BE2C (cell line): ENCODE results near the gene SNRPA.
"Not testable (repeated sequence)": the region's sequence is repeated elsewhere in the genome, so short reads cannot be mapped to it uniquely, and the experiment has no call there.

Experiments used
- DNase-seq: peaks from one replicate; pipeline ENCODE4 v3.0.0-alpha.2; 2020
- H3K27me3 ChIP-seq: fragments of 250-450 bp; sonication (Bioruptor Pico); 2 replicates; pipeline ENCODE4 v1.5.1; 2020; ENCODE audit warnings: mild to moderate bottlenecking
- H3K36me3 ChIP-seq: fragments of 250-450 bp; sonication (Bioruptor Pico); 2 replicates; pipeline ENCODE4 v1.5.1; 2020; ENCODE audit warnings: mild to moderate bottlenecking
- H3K4me1 ChIP-seq: fragments of 250-450 bp; sonication (Bioruptor Pico); 2 replicates; pipeline ENCODE4 v1.5.1; 2020
- H3K4me3 ChIP-seq: 2 replicates; pipeline ENCODE4 v1.5.1; 2011; ENCODE audit warnings: low read depth, low read length
- H3K9me3 ChIP-seq: fragments of 250-450 bp; sonication (Bioruptor Pico); 2 replicates; pipeline ENCODE4 v1.5.1; 2020
- CTCF ChIP-seq: IDR thresholded peaks from 2 replicates; pipeline ENCODE4 v1.5.1; 2012; ENCODE audit warnings: mild to moderate bottlenecking, low read depth, low read length

The SNRPA gene

GRCh38 chr19:40768869-40769268 lies 17.9 kb downstream of the SNRPA start:
- DNase-seq, result no peak
- Histone ChIP-seq H3K9me3 (no peaks in the 10 kb centered on the region), H3K4me1 (no peaks in the 10 kb centered on the region), H3K36me3 (peaks cover 23% of the 10 kb centered on the region), H3K27me3 (no peaks in the 10 kb centered on the region), H3K4me3 (no peak overlapping the region)
- TF ChIP-seq CTCF, result no peak

GRCh38 chr19:40771101-40771862 lies 20.3 kb downstream of the SNRPA start:
- not testable (repeated sequence) for H3K4me1 ChIP-seq, H3K4me3 ChIP-seq, H3K9me3 ChIP-seq, H3K27me3 ChIP-seq, H3K36me3 ChIP-seq
- DNase-seq, result peak; percentile 26

- H3K36me3 ChIP-seq, result no peaks in the 10 kb centered on the region
Observed at GRCh38 chr19:40774916-40775631, 24.1 kb downstream of the SNRPA start, which contains the start of gene MIA. TSS of gene MIA (plus strand) at chr19:40775521. CDS start at chr19:40775543, 22 bp downstream.

GRCh38 chr19:40775632-40776022 lies 24.6 kb downstream of the SNRPA start:
- no peak for TF ChIP-seq CTCF
- no peaks in the 10 kb centered on the region for H3K9me3 ChIP-seq
- no peaks in the 10 kb centered on the region for H3K36me3 ChIP-seq
- H3K4me3 ChIP-seq, result no peak overlapping the region
- no peaks in the 10 kb centered on the region for H3K27me3 ChIP-seq
- no peak for DNase-seq
- H3K4me1 ChIP-seq, result peaks cover 3% of the 10 kb centered on the region; the same call in 1 of the 2 replicates

More at GRCh38 chr19:40774916-40775631, 24.1 kb downstream of the SNRPA start, which contains the start of gene MIA:
- no peaks in the 10 kb centered on the region for H3K9me3 ChIP-seq
- no peak for DNase-seq
- H3K4me3 ChIP-seq, result no peak within 1 kb of the TSS
- TF ChIP-seq CTCF, result no peak
- H3K4me1 ChIP-seq, result peaks cover 3% of the 10 kb centered on the region; the same call in 1 of the 2 replicates
- H3K27me3 ChIP-seq, result no peaks in the 10 kb centered on the region

GRCh38 chr19:40776364-40776763 lies 25.4 kb downstream of the SNRPA start:
- H3K9me3 ChIP-seq, result no peaks in the 10 kb centered on the region
- no peaks in the 10 kb centered on the region for H3K36me3 ChIP-seq
- DNase-seq, result no peak
- H3K27me3 ChIP-seq, result no peaks in the 10 kb centered on the region
- peaks cover 3% of the 10 kb centered on the region; the same call in 1 of the 2 replicates for H3K4me1 ChIP-seq
- no peak overlapping the region for H3K4me3 ChIP-seq
- no peak for TF ChIP-seq CTCF

GRCh38 chr19:40776932-40777644 lies 26.1 kb downstream of the SNRPA start:
- peaks cover 3% of the 10 kb centered on the region; the same call in 1 of the 2 replicates for H3K4me1 ChIP-seq

More at GRCh38 chr19:40776932-40777644, 26.1 kb downstream of the SNRPA start:
- Histone ChIP-seq H3K4me3 (peak overlapping the region; percentile 85), H3K9me3 (no peaks in the 10 kb centered on the region), H3K36me3 (no peaks in the 10 kb centered on the region), H3K27me3 (no peaks in the 10 kb centered on the region)
- peak; percentile 88 for DNase-seq
- TF ChIP-seq CTCF, result no peak
